Coronary artery (tissue), 2 donors: ENCODE data around the gene SPSB1.

Source experiments
- DNase-seq: peaks from one replicate; pipeline ENCODE4 v3.0.0-alpha.2; 2017; ENCODE audit warnings: low spot score
- H3K27ac ChIP-seq, 2 donors: fragments of 200-600 bp; sonication (generic); one replicate each; pipeline ENCODE4 v1.5.1; 2016 to 2019
- H3K4me3 ChIP-seq: fragments of 200-600 bp; sonication (generic); 2 replicates; pipeline ENCODE4 v1.5.1; 2016; ENCODE audit warnings: mild to moderate bottlenecking, moderate library complexity
- TF ChIP-seq, protein P1 (sequence below): fragments of 200-600 bp; sonication (generic); IDR thresholded peaks from one replicate; pipeline ENCODE4 v1.5.1; 2019; ENCODE audit warnings: antibody characterized with exemption

Gene SPSB1

DNA sequence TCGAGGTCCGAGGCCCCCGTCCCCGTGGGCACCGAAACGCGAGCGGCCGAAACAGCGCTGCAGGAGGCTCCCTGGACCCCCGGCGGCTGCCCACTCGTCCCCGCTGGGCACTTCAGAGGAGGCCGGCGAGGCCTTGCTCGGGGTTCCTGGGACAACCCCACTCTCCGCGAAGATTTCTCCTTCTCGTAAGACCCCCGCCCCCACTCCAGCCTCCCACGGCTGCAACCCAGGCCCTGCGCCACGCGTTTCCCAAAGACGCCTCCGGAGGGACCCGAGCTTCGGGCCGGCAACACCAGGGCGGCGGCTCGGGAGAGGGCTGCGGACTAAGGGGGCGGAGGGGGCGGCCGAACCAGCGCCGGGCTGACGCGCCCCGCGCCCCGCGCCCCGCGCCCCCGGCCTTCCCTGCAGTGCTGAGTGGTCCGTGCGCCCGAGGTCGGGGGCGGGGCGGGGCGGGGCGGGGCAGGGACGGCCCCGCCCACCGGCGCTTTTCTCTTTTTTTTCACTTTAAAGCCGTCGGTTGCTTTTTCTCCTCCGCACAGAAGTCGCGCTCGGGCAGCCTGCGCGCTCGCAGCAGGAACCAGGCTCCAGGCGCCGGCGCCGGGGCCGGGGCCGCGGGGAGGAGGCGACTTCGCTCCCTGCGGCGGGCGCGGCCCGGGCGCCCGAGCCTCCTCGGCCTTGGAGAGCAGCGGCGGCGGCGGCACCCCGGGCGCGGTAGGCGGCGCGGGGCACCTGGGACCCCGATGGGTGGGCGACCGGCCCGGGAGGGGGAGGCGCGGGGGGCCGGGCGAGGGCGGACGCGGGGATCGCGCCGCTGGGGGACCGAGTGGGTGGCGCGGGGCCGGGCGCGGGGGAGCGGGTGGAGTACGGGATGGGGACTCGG lies at the start of gene SPSB1:
Gene SPSB1 (plus strand): TSS at position 534 of the 880 bp plus-strand sequence. CDS start 62,998 bp downstream, outside the sequence.
- peak; percentile 90 for DNase-seq
- peak within 1 kb of the TSS; percentile 93 for H3K4me3 ChIP-seq
- H3K27ac ChIP-seq, result peak within 1 kb of the TSS; percentile 83 to 100
- TF ChIP-seq, protein P1, sequence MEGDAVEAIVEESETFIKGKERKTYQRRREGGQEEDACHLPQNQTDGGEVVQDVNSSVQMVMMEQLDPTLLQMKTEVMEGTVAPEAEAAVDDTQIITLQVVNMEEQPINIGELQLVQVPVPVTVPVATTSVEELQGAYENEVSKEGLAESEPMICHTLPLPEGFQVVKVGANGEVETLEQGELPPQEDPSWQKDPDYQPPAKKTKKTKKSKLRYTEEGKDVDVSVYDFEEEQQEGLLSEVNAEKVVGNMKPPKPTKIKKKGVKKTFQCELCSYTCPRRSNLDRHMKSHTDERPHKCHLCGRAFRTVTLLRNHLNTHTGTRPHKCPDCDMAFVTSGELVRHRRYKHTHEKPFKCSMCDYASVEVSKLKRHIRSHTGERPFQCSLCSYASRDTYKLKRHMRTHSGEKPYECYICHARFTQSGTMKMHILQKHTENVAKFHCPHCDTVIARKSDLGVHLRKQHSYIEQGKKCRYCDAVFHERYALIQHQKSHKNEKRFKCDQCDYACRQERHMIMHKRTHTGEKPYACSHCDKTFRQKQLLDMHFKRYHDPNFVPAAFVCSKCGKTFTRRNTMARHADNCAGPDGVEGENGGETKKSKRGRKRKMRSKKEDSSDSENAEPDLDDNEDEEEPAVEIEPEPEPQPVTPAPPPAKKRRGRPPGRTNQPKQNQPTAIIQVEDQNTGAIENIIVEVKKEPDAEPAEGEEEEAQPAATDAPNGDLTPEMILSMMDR, result no peak

DNA sequence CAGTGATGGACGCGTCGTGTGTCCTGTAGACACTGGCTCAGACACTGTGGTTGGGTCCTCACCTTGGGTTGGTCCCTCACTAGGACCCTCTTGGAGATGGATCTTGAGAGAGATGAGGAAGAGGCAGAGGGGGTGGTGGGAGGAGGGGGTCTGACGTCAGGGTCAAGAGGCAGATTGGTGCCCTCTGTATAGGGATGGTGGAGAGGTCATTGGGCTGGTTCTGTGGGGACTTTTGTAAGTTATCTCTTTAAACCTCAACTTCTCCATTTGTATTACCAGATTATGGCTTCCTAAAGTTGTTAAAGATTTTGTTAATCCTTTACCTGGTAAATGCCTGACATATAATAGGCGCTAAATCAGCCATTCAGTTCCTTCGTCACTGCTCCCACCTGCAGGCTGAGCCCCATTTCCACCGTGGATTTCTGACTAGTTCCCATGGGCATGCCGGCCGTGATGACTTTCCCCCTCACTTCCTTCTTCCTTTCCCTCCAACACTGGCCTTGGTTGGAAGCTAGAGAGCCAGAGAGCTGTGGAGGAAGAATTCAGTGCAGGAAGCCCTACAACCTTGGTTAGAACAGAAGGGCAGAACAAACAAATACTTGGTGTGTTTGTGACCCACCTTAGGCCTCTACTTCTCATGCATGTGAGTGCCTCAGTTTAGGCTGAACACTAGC lies 49.5 kb upstream of the SPSB1 start:
- TF ChIP-seq, protein P1, result no peak
- Histone ChIP-seq H3K4me3 (peak overlapping the region; percentile 53), H3K27ac (peak overlapping the region; percentile 62 to 76)
- no peak for DNase-seq

DNA sequence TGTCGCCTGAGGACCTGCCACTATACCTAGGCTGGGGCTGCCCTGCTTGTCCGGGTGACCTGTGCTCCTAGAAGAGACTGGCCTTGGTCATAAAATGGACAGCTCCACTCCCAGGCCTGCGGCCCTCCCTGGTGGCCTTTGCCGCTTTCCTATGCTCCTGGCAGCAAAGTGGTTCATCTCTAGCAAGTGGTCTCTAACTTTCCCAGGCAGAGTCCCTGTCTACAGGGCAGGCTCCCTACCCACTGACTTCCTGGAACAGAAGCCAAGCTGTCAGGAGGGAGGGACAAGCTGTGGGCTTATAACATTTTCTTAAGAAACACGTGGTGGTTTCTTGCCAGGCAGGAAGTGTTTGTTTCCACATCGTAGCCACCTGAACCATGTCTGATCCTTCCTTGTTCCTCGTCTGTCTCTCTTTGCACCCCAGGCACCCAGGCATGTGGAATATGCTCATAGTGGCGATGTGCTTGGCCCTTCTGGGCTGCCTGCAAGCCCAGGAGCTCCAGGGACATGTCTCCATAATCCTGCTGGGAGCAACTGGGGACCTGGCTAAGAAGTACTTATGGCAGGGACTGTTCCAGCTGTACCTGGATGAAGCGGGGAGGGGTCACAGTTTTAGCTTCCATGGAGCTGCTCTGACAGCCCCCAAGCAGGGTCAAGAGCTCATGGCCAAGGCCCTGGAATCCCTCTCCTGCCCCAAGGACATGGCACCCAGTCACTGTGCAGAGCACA lies 48.0 kb upstream of the SPSB1 start:
- TF ChIP-seq, protein P1, result no peak
- DNase-seq, result no peak
- Histone ChIP-seq H3K27ac (peak overlapping the region in 1 of 2 donors; percentile 30), H3K4me3 (no peak overlapping the region)

DNA sequence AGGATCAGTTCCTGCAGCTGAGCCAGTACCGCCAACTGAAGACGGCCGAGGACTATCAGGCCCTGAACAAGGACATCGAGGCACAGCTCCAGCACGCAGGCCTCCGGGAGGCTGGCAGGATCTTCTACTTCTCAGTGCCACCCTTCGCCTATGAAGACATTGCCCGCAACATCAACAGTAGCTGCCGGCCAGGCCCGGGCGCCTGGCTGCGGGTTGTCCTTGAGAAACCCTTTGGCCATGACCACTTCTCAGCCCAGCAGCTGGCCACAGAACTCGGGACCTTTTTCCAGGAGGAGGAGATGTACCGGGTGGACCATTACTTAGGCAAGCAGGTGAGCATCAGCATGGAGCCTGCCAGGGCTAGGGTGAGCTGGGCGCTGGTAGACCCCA lies 47.5 kb upstream of the SPSB1 start:
- no peak for DNase-seq
- Histone ChIP-seq H3K4me3 (no peak overlapping the region), H3K27ac (no peak overlapping the region)
- TF ChIP-seq, protein P1, result no peak

DNA sequence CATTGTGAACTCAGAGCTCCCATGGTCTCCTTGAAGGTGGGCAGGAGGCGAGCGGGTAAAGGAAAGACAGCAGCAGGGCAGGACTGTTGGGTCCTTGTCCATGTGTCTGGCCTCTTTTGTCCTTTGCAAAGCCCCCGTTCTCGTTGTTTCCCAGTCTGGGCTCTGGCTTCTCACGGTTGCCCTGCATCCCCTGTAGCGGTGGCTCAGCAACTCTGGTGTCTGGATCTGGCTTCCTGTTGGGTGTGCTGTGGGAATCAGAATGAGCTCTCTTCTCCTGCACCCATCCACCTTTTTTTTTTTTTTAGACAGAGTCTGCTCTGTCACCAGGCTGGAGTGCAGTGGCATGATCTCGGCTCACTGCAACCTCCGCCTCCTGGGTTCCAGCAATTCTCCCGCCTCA lies 47.0 kb upstream of the SPSB1 start:
- DNase-seq, result no peak
- TF ChIP-seq, protein P1, result no peak
- Histone ChIP-seq H3K27ac (no peak overlapping the region), H3K4me3 (no peak overlapping the region)

DNA sequence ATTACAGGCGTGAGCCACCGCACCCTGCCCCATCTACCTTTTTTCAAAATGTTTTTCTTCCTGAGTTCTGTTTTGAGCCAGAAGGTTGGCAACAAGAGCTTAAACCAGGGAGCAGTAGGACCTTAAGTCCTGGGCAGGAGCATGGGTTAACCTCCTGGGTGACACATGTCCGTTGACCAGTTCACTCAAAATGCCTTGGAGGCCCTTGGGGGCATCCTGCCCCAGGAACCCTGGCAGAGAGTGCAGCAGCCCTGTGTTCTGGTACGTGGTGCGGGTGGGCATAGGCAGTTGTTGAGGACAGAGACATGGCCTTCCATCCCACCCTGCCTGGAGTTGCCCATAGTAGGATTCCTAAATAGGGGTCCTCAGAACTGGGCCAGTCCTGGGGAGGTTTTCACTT lies 46.5 kb upstream of the SPSB1 start:
- H3K4me3 ChIP-seq, result no peak overlapping the region
- DNase-seq, result no peak
- TF ChIP-seq, protein P1, result no peak
- no peak overlapping the region for H3K27ac ChIP-seq
